Right renal pelvis (tissue), 4 donors: ENCODE measurements around the gene SLC35B4. TPM values are rescaled to one million over a fixed set of nuclear protein-coding genes. Genes with fewer than 3 reads are reported as not detected.

Experiments
- polyA plus RNA-seq, 4 donors: library from polyadenylated mRNA; unstranded; fragments of 120-200 nt; gene quantifications; one replicate each; pipeline ENCODE4 v1.2.1, GENCODE V29; 2013; ENCODE audit not compliant: insufficient read length in 4 of 4

Gene SLC35B4
- polyA plus RNA-seq, 4 donors: 22.9 to 26.1 (median 25.8) TPM

Other genes with a start within 250 kb of the SLC35B4 start
- 1 to 10 TPM; 1.4 to 2.1 (median 1.6) TPM for gene LRGUK, start 189.6 kb downstream of the SLC35B4 start, polyA plus RNA-seq
- gene AKR1B1, start 142.2 kb upstream of the SLC35B4 start, polyA plus RNA-seq: 100 to 1,000 TPM; 102 to 111 (median 106) TPM
- gene AKR1B10, start 210.6 kb upstream of the SLC35B4 start, polyA plus RNA-seq: under 1 TPM in 2 of 4 donors, not detected in 2; 0.05 to 0.21 TPM
- gene AKR1B15, start 232.2 kb upstream of the SLC35B4 start, polyA plus RNA-seq: under 1 TPM in 2 of 4 donors, not detected in 2; 0.05 to 0.16 TPM